PC-3 (cell line): ENCODE results near the gene RFPL1. TPM values are rescaled to one million over a fixed set of nuclear protein-coding genes. Genes with fewer than 3 reads are reported as not detected.
"Not testable (repeated sequence)": the region's sequence is repeated elsewhere in the genome, so short reads cannot be mapped to it uniquely, and the experiment has no call there.

ENCODE experiments used
- ATAC-seq: fragments of 200-7000 bp; cut with Tn5 transposase; 2 replicates; pipeline ENCODE4 v1.9.1; 2020; ENCODE audit warnings: mild to moderate bottlenecking, moderate library complexity
- BruUV-seq: library from RNA; stranded (reverse); fragments of 400-500 nt; replicated peaks from 2 replicates; lab custom pipeline; 2021; lab: Mats Ljungman, UMichigan
- CTCF ChIA-PET: fragments of 300-600 bp; sonication (Branson Sonifier 250); formaldehyde crosslinking; loops from one replicate; lab custom pipeline; 2022; ENCODE audit warnings: antibody characterized with exemption; lab: Charles Lee
- POLR2A ChIA-PET: fragments of 300-600 bp; sonication (Branson Sonifier 250); formaldehyde crosslinking; loops from one replicate; lab custom pipeline; 2022; ENCODE audit warnings: antibody characterized with exemption; ENCODE audit not compliant: unreplicated experiment; lab: Charles Lee
- DNase-seq: peaks from one replicate; pipeline ENCODE4 v3.0.0-alpha.2; 2015
- H2AFZ ChIP-seq: fragments of 300-600 bp; sonication (generic); 2 replicates; pipeline ENCODE4 v1.6.0; 2016; ENCODE audit warnings: antibody characterized with exemption, low read length
- H3F3A ChIP-seq: fragments of 300-600 bp; sonication (generic); one replicate; pipeline ENCODE4 v1.6.0; 2017; ENCODE audit warnings: antibody characterized with exemption, low read length, control low read depth, mild to moderate bottlenecking; ENCODE audit not compliant: unreplicated experiment
- H3K27ac ChIP-seq: fragments of 300-600 bp; sonication (generic); 2 replicates; pipeline ENCODE4 v1.5.1; 2016; ENCODE audit warnings: mild to moderate bottlenecking, low read length
- H3K27me3 ChIP-seq: fragments of 300-600 bp; sonication (generic); 2 replicates; pipeline ENCODE4 v1.6.1; 2016; ENCODE audit warnings: low read length, mixed read lengths
- H3K36me3 ChIP-seq: fragments of 300-600 bp; sonication (generic); 2 replicates; pipeline ENCODE4 v1.6.1; 2016; ENCODE audit warnings: low read depth, mixed run types, low read length, mixed read lengths
- H3K4me1 ChIP-seq: fragments of 300-600 bp; sonication (generic); 2 replicates; pipeline ENCODE4 v1.5.1; 2016; ENCODE audit warnings: low read length; ENCODE audit not compliant: insufficient read depth
- H3K4me2 ChIP-seq: fragments of 300-600 bp; sonication (generic); 2 replicates; pipeline ENCODE4 v1.6.0; 2016; ENCODE audit warnings: low read length
- H3K4me3 ChIP-seq: fragments of 300-600 bp; sonication (generic); 2 replicates; pipeline ENCODE4 v1.5.1; 2016; ENCODE audit warnings: mild to moderate bottlenecking, low read length, mixed read lengths
- H3K79me2 ChIP-seq: fragments of 300-600 bp; sonication (generic); 2 replicates; pipeline ENCODE4 v1.6.1; 2017; ENCODE audit warnings: low read length, mixed read lengths
- H3K9ac ChIP-seq: fragments of 300-600 bp; sonication (generic); 2 replicates; pipeline ENCODE4 v1.6.0; 2016; ENCODE audit warnings: mild to moderate bottlenecking, low read length
- H3K9me2 ChIP-seq: fragments of 300-600 bp; sonication (generic); replicated peaks from 2 replicates; pipeline ENCODE4 v1.6.1; 2016; ENCODE audit warnings: mixed run types, low read length, mixed read lengths
- H3K9me3 ChIP-seq: fragments of 300-600 bp; sonication (generic); 2 replicates; pipeline ENCODE4 v1.6.1; 2016; ENCODE audit warnings: low read length, mixed read lengths
- H4K20me1 ChIP-seq: fragments of 300-600 bp; sonication (generic); 2 replicates; pipeline ENCODE4 v1.6.1; 2016; ENCODE audit warnings: low read length, mixed read lengths
- EZH2 ChIP-seq: fragments of 300-600 bp; sonication (generic); IDR thresholded peaks from one replicate; pipeline ENCODE4 v1.6.1; 2017; ENCODE audit warnings: antibody characterized with exemption, mild to moderate bottlenecking, low read length; ENCODE audit not compliant: unreplicated experiment
- EZH2phosphoT487 ChIP-seq: fragments of 300-600 bp; sonication (generic); IDR thresholded peaks from 2 replicates; pipeline ENCODE4 v1.6.1; 2018; ENCODE audit warnings: mild to moderate bottlenecking, antibody characterized with exemption, low read length, borderline replicate concordance
- intact Hi-C: fragments of 100-400 bp; cut with micrococcal nuclease; formaldehyde crosslinking; loops from 2 replicates; pipeline ENCODE4 v1.9.0; 2023
- total RNA-seq: library from RNA; depleted of rRNA; stranded (reverse); fragments of >200 nt; gene quantifications from 2 replicates; pipeline ENCODE4 v1.2.3, GENCODE V29; 2014
- TF ChIP-seq, protein P1 (sequence below): fragments of 300-600 bp; sonication (generic); conservative IDR thresholded peaks from 2 replicates; pipeline ENCODE4 v1.5.1; 2017; ENCODE audit warnings: antibody characterized with exemption, low read depth, mild to moderate bottlenecking, low read length

Gene RFPL1
- total RNA-seq, 1 experiment from 2014 or later: not detected

GRCh38 chr22:29408940-29409339 is 29.4 kb upstream of the RFPL1 start:
- Histone ChIP-seq H3K27me3 (no peaks in the 10 kb centered on the region), H3K79me2 (no peaks in the 10 kb centered on the region), H3K4me3 (no peak overlapping the region), H3K36me3 (no peaks in the 10 kb centered on the region), H2AFZ (0 out of 2 replicates have a peak overlapping the region, but pooled peaks have one; percentile 6), H3K9me2 (no peaks in the 10 kb centered on the region), H3F3A (no peaks in the 10 kb centered on the region), H3K27ac (no peak overlapping the region), H3K9me3 (no peaks in the 10 kb centered on the region), H3K9ac (no peak overlapping the region), H3K4me2 (no peak overlapping the region), H4K20me1 (no peaks in the 10 kb centered on the region), H3K4me1 (no peaks in the 10 kb centered on the region; the same call in 1 of the 2 replicates)
- no peak for TF ChIP-seq EZH2phosphoT487
- TF ChIP-seq, protein P1, sequence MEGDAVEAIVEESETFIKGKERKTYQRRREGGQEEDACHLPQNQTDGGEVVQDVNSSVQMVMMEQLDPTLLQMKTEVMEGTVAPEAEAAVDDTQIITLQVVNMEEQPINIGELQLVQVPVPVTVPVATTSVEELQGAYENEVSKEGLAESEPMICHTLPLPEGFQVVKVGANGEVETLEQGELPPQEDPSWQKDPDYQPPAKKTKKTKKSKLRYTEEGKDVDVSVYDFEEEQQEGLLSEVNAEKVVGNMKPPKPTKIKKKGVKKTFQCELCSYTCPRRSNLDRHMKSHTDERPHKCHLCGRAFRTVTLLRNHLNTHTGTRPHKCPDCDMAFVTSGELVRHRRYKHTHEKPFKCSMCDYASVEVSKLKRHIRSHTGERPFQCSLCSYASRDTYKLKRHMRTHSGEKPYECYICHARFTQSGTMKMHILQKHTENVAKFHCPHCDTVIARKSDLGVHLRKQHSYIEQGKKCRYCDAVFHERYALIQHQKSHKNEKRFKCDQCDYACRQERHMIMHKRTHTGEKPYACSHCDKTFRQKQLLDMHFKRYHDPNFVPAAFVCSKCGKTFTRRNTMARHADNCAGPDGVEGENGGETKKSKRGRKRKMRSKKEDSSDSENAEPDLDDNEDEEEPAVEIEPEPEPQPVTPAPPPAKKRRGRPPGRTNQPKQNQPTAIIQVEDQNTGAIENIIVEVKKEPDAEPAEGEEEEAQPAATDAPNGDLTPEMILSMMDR: no peak
- TF ChIP-seq EZH2: no peak
- intact Hi-C loops: no loop called here
- ChIA-PET CTCF (no interaction called here), POLR2A (no interaction called here)
- ATAC-seq: no peak
- peak; percentile 18 for DNase-seq
- BruUV-seq: no TSS peak

DNA sequence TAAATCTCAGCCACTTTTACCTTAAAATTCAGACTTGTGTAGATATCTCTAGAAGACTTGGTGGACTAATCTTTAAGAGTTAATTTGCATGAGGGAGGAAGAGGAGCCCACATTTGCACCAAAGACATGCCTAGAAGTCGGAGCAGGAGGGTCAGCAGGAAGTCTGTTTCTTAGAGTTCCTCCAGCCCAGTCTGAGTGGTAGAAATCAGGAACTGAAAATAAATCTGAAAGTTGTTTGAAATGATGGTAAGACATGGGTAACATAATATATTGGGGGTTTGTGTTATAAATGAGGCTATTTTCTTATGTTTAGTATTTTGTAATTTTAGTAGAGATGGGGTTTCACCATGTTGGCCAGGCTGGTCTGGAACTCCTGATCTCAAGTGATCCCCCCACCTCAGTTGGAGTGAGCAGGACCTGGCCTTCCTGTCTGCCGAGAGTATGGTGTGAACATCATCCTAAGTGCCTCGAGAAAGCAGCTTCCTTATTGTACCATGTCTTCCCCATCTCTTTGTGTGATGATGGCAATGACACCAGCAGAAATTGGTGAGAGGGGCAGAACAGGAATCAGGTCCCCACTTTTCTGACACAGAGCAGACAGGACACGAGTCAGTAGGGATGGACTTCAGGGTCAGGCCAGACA is 26.7 kb upstream of the RFPL1 start:
- intact Hi-C loops, CTCF ChIA-PET, H3K4me3 ChIP-seq: not testable (repeated sequence)

DNA sequence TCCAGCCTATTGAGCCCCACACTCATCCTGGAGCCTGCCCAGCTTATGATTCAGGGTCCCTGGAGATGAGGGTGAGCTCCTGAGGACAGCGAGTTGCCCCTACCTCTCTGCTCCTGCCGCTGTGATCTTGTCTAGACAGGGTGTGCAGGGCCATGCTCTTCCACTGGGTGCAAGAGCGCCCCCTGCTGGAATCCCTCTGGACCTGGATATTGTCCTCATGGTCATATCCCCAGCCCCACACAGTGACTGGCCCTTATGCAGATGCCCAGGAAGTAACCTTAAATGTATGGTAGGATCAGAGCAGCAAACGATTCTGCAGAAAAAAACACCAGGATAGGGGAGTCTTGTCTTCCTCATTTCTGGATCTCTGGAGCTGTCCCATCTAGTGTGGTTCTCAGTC is 25.6 kb upstream of the RFPL1 start:
- H3K27ac ChIP-seq, H3K36me3 ChIP-seq, H3K9ac ChIP-seq, H2AFZ ChIP-seq, H3F3A ChIP-seq, H3K4me2 ChIP-seq, H3K27me3 ChIP-seq, POLR2A ChIA-PET, H3K9me2 ChIP-seq, DNase-seq, intact Hi-C loops, H3K9me3 ChIP-seq, BruUV-seq, H3K4me3 ChIP-seq, CTCF ChIA-PET, H3K79me2 ChIP-seq, H3K4me1 ChIP-seq, H4K20me1 ChIP-seq: not testable (repeated sequence)
- ATAC-seq: peak; percentile 29; the same call in 1 of the 2 replicates
- TF ChIP-seq, protein P1: peak; percentile 43; the same call in 1 of the 2 replicates

More for the DNA sequence above, 26.7 kb upstream of the RFPL1 start:
- H3K79me2 ChIP-seq, H3K9me3 ChIP-seq, H2AFZ ChIP-seq, H3F3A ChIP-seq, DNase-seq, H3K9ac ChIP-seq, BruUV-seq, H3K27me3 ChIP-seq, ATAC-seq, H3K36me3 ChIP-seq, H4K20me1 ChIP-seq, POLR2A ChIA-PET, H3K4me1 ChIP-seq, H3K9me2 ChIP-seq, H3K27ac ChIP-seq, H3K4me2 ChIP-seq: not testable (repeated sequence)

DNA sequence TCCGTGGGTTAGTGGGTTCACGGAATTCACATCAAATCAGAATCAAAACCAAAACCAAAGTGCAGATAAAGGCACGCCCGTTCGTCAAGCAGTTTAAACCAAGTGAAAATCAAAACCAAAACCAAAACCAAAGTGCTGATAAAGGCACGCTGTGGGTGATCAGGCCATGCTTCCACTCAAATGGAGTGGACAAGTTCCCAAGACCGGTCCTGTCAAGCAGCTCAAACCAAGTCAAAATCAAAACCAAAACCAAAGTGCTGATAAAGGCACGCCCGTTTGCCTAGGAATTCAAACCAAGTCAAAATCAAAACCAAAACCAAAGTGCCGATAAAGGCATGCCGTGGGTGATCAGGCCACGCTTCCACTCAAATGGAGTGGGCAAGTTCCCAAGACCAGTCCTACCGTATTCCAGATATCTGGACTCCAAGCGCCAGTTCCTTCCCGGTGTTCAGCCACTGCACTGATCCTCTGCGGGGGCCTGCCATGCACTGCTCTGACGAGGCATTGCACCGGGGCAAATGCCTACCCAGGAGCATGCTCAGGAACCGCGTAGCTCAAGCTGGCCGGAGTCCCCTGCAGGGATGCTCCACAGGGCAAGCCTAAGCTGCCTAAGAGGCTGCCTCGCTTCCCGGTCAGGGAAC is 23.3 kb upstream of the RFPL1 start:
- H3K36me3 ChIP-seq, intact Hi-C loops, H3K27me3 ChIP-seq, H3K4me1 ChIP-seq, POLR2A ChIA-PET, CTCF ChIA-PET, H3K27ac ChIP-seq, BruUV-seq, H3F3A ChIP-seq, H3K79me2 ChIP-seq, H3K9me3 ChIP-seq, H3K9me2 ChIP-seq, H4K20me1 ChIP-seq: not testable (repeated sequence)
- peak overlapping the region; percentile 68 for H3K4me3 ChIP-seq
- peak overlapping the region; percentile 87 for H2AFZ ChIP-seq
- peak overlapping the region; percentile 88 for H3K4me2 ChIP-seq
- H3K9ac ChIP-seq: 0 out of 2 replicates have a peak overlapping the region, but pooled peaks have one; percentile 35
- ATAC-seq: peak; percentile 63
- DNase-seq: peak; percentile 24

DNA sequence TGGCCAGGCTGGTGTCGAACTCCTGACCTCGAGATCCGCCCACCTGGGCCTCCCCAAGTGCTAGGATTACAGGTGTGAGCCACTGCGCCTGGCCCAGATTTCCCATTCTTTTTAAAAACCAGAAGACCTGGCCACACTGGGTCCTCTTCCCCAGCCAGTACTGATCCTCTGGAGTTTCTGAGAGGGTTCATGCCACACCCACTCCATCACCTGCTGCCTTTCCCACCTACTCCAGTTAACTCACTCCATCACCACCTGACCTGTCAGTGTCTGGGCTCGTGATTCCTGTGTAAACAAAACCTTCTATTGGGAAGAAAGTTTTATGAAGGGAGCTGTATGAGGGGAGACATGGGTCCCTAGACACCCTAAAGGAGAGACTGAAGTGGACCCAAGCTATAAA is 19.7 kb upstream of the RFPL1 start:
- H3K9ac ChIP-seq, intact Hi-C loops, POLR2A ChIA-PET, BruUV-seq, H2AFZ ChIP-seq, H3K36me3 ChIP-seq, H3K9me3 ChIP-seq, H3K27me3 ChIP-seq, H3K27ac ChIP-seq, DNase-seq, H3K4me2 ChIP-seq, H3K79me2 ChIP-seq, H4K20me1 ChIP-seq, H3K4me3 ChIP-seq, H3K4me1 ChIP-seq, ATAC-seq, H3F3A ChIP-seq, H3K9me2 ChIP-seq, CTCF ChIA-PET: not testable (repeated sequence)
